Measurements from ENCODE around the gene SET. TPM values are rescaled to one million over a fixed set of nuclear protein-coding genes. Genes with fewer than 3 reads are reported as not detected.

The SET gene
- total RNA-seq, 4 donors from 2014 or later: 112 to 226 (median 139) TPM

DNA sequence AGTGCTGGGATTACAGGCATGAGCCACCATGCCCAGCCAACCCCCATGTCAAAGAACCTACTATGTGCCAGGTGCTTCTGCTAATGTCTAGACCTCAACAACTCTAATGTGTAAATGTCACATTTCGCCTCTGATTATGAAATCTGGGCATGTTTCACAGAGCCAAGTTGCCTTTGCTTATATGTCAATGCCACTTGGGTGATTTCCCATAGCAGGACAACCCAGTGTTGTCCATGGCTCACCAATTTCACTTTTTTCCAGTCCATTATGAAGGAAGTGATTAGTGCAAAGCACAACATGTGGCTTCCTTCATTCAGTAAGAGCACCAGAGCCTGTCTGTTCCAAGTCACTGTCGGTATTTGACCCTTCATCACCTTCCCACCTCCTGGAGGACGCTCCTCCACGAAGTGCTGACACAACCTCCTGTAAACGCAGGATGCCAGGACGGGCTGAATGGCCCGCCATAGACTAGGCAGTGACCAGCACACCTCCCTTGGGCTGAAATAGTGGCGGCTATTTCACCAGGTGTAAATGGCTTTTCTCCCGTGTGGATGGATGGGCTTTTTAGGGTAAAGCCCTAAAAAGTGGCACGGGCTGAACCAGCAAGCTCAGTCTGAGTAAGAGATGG, 12.3 kb downstream of the SET start:
- no peak for TF ChIP-seq CTCF (IDR thresholded peaks at IDR 0.05)
- ATAC-seq (ENCODE audit: low FRiP score) (no peak), DNase-seq (ENCODE audit: low spot score) (no peak)

GRCh38 chr9:128702445-128702948, 13.5 kb downstream of the SET start, which contains the start of gene PKN3:
Gene PKN3, plus strand, starts transcription at chr9:128702503. Its CDS starts 413 bp downstream, at chr9:128702916.
- peak in 2 of 3 donors; percentile 79 to 81 for TF ChIP-seq CTCF (IDR thresholded peaks at IDR 0.05)
- ATAC-seq (ENCODE audit: low FRiP score): peak; percentile 87
- peak; percentile 72 for DNase-seq (ENCODE audit: low spot score)

DNA sequence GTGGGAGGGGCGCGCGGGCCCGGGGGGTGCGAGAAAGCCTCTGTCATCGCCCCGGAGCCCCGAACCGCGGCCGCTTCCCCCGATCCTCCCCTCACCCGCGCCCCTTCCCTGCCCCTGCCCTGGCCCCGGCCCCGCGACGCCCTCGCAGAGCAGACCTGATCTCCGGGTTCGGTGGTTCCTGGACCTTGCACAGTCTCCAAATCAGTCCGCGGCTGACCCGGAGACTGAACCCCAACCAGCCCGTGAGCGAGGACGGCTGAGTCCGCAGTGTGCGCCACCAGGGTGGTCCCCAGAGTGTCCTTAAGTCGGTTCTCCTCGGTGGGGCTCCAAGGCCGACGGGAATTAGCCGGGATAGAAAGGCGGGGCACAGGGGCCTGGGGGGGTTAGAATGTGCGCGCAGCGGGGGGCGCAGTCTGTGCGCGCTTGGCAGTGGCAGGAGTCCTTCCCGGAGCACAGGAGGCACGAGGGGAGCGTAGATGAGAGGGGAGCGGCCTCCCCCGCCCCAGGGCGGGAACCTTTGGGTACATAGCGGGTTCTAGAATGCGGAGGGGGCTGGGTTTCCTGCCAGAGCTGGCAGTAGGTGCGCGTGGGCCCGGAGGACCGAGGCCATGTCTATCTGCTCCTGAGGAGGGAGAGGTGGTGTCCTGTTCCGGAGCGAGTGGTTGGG, 14.1 kb downstream of the SET start:
- ATAC-seq (ENCODE audit: low FRiP score): peak; percentile 9
- no peak for TF ChIP-seq CTCF (IDR thresholded peaks at IDR 0.05)
- no peak for DNase-seq (ENCODE audit: low spot score)

DNA sequence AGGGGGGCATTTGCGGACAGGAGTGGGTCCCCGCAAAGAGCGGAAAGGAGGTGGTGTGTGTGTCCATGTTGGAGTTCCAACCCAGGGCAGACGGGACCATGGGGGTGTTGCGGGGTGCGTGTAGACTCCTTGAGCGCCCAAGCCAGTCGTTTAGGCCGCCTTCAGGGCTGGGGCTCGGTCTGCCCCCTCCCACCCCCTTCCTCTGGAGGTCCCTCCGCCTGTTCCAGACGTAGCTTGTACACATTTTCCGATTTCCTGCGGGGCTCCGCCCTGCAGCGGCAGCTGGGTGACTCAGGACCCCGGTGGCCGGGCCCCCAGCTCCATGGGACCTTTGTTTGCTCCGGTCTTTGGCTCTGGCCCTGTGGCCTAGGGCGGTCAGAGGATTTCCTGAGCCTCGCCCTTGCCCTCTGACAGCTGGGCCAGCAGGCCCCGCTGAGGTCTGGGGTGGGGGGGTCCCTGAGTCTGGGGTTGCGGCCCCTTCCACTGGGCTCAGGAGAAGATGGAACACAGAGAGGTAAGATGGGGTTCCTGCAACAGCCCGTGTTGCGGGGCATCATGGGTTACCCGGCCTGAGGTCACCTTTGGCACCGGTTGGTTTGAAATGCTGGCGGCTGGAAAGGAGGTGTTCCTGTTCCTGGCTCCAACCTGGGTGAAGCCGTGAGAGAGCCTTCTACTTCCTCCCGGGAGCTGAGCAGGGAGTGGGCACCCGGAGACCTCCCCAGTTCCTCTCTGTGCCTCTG, 14.8 kb downstream of the SET start:
- TF ChIP-seq CTCF (IDR thresholded peaks at IDR 0.05): no peak
- no peak for DNase-seq (ENCODE audit: low spot score)
- peak; percentile 15 for ATAC-seq (ENCODE audit: low FRiP score)

- no peak for TF ChIP-seq CTCF (IDR thresholded peaks at IDR 0.05)
- DNase-seq (ENCODE audit: low spot score) (no peak), ATAC-seq (ENCODE audit: low FRiP score) (no peak)
These were observed 15.3 kb downstream of the SET start for GRCh38 chr9:128704356-128704670.

DNA sequence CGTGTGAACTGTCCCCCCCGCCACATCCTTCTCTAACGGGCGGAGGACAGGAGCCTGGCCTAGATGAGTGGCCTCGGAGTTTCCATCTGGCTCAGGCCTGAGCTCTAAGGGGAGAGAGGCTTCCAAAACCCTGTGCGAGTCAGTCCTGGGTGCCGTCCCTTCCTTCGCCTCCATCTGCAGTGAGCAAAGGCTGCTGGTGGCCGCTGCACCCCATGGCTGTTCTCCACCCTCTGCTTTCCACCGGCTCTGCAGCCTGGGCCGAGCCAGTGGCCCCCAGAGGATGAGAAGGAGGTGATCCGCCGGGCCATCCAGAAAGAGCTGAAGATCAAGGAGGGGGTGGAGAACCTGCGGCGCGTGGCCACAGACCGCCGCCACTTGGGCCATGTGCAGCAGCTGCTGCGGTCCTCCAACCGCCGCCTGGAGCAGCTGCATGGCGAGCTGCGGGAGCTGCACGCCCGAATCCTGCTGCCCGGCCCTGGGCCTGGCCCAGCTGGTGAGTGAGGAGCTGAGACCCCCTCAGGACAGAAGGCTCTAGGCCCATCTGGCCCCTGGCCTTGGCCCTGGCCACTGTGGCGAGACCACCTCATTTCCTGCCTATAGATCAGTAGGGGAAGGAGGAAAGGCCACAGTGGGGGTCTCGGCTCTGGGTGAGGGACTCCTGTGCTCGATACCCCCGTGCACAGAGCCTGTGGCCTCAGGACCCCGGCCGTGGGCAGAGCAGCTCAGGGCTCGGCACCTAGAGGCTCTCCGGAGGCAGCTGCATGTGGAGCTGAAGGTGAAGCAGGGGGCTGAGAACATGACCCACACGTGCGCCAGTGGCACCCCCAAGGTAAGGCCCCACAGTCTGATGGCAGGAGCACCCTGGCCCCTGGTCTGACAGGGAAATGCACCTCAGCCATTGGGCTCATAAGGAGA, 16.3 kb downstream of the SET start:
- no peak for ATAC-seq (ENCODE audit: low FRiP score)
- no peak for TF ChIP-seq CTCF (IDR thresholded peaks at IDR 0.05)
- DNase-seq (ENCODE audit: low spot score): no peak
